PC-3 (cell line): ENCODE measurements around the gene OR5AC2. TPM values are rescaled to one million over a fixed set of nuclear protein-coding genes. Genes with fewer than 3 reads are reported as not detected.

Experiments
- ATAC-seq: fragments of 200-7000 bp; cut with Tn5 transposase; 2 replicates; pipeline ENCODE4 v1.9.1; 2020; ENCODE audit warnings: mild to moderate bottlenecking, moderate library complexity
- BruUV-seq: library from RNA; stranded (reverse); fragments of 400-500 nt; replicated peaks from 2 replicates; lab custom pipeline; 2021; lab: Mats Ljungman, UMichigan
- CTCF ChIA-PET: fragments of 300-600 bp; sonication (Branson Sonifier 250); formaldehyde crosslinking; loops from one replicate; lab custom pipeline; 2022; ENCODE audit warnings: antibody characterized with exemption; lab: Charles Lee
- POLR2A ChIA-PET: fragments of 300-600 bp; sonication (Branson Sonifier 250); formaldehyde crosslinking; loops from one replicate; lab custom pipeline; 2022; ENCODE audit warnings: antibody characterized with exemption; ENCODE audit not compliant: unreplicated experiment; lab: Charles Lee
- DNase-seq: peaks from one replicate; pipeline ENCODE4 v3.0.0-alpha.2; 2015
- H2AFZ ChIP-seq: fragments of 300-600 bp; sonication (generic); 2 replicates; pipeline ENCODE4 v1.6.0; 2016; ENCODE audit warnings: antibody characterized with exemption, low read length
- H3F3A ChIP-seq: fragments of 300-600 bp; sonication (generic); one replicate; pipeline ENCODE4 v1.6.0; 2017; ENCODE audit warnings: antibody characterized with exemption, low read length, control low read depth, mild to moderate bottlenecking; ENCODE audit not compliant: unreplicated experiment
- H3K27ac ChIP-seq: fragments of 300-600 bp; sonication (generic); 2 replicates; pipeline ENCODE4 v1.5.1; 2016; ENCODE audit warnings: mild to moderate bottlenecking, low read length
- H3K27me3 ChIP-seq: fragments of 300-600 bp; sonication (generic); 2 replicates; pipeline ENCODE4 v1.6.1; 2016; ENCODE audit warnings: low read length, mixed read lengths
- H3K36me3 ChIP-seq: fragments of 300-600 bp; sonication (generic); 2 replicates; pipeline ENCODE4 v1.6.1; 2016; ENCODE audit warnings: low read depth, mixed run types, low read length, mixed read lengths
- H3K4me1 ChIP-seq: fragments of 300-600 bp; sonication (generic); 2 replicates; pipeline ENCODE4 v1.5.1; 2016; ENCODE audit warnings: low read length; ENCODE audit not compliant: insufficient read depth
- H3K4me2 ChIP-seq: fragments of 300-600 bp; sonication (generic); 2 replicates; pipeline ENCODE4 v1.6.0; 2016; ENCODE audit warnings: low read length
- H3K4me3 ChIP-seq: fragments of 300-600 bp; sonication (generic); 2 replicates; pipeline ENCODE4 v1.5.1; 2016; ENCODE audit warnings: mild to moderate bottlenecking, low read length, mixed read lengths
- H3K79me2 ChIP-seq: fragments of 300-600 bp; sonication (generic); 2 replicates; pipeline ENCODE4 v1.6.1; 2017; ENCODE audit warnings: low read length, mixed read lengths
- H3K9ac ChIP-seq: fragments of 300-600 bp; sonication (generic); 2 replicates; pipeline ENCODE4 v1.6.0; 2016; ENCODE audit warnings: mild to moderate bottlenecking, low read length
- H3K9me2 ChIP-seq: fragments of 300-600 bp; sonication (generic); replicated peaks from 2 replicates; pipeline ENCODE4 v1.6.1; 2016; ENCODE audit warnings: mixed run types, low read length, mixed read lengths
- H3K9me3 ChIP-seq: fragments of 300-600 bp; sonication (generic); 2 replicates; pipeline ENCODE4 v1.6.1; 2016; ENCODE audit warnings: low read length, mixed read lengths
- H4K20me1 ChIP-seq: fragments of 300-600 bp; sonication (generic); 2 replicates; pipeline ENCODE4 v1.6.1; 2016; ENCODE audit warnings: low read length, mixed read lengths
- CTCF ChIP-seq: fragments of 300-600 bp; sonication (generic); conservative IDR thresholded peaks from 2 replicates; pipeline ENCODE4 v1.5.1; 2017; ENCODE audit warnings: antibody characterized with exemption, low read depth, mild to moderate bottlenecking, low read length
- EZH2 ChIP-seq: fragments of 300-600 bp; sonication (generic); IDR thresholded peaks from one replicate; pipeline ENCODE4 v1.6.1; 2017; ENCODE audit warnings: antibody characterized with exemption, mild to moderate bottlenecking, low read length; ENCODE audit not compliant: unreplicated experiment
- EZH2phosphoT487 ChIP-seq: fragments of 300-600 bp; sonication (generic); IDR thresholded peaks from 2 replicates; pipeline ENCODE4 v1.6.1; 2018; ENCODE audit warnings: mild to moderate bottlenecking, antibody characterized with exemption, low read length, borderline replicate concordance
- intact Hi-C: fragments of 100-400 bp; cut with micrococcal nuclease; formaldehyde crosslinking; loops from 2 replicates; pipeline ENCODE4 v1.9.0; 2023
- total RNA-seq: library from RNA; depleted of rRNA; stranded (reverse); fragments of >200 nt; gene quantifications from 2 replicates; pipeline ENCODE4 v1.2.3, GENCODE V29; 2014

Gene OR5AC2
- total RNA-seq, 1 experiment from 2014 or later, result not detected

- Histone ChIP-seq H3K4me1 (no peaks in the 10 kb centered on the region), H4K20me1 (no peaks in the 10 kb centered on the region), H3K4me2 (no peak overlapping the region), H3K79me2 (no peaks in the 10 kb centered on the region), H3F3A (no peaks in the 10 kb centered on the region), H3K36me3 (no peaks in the 10 kb centered on the region), H3K27me3 (peaks cover 6% of the 10 kb centered on the region; the same call in 1 of the 2 replicates), H3K27ac (no peak overlapping the region), H3K9ac (no peak overlapping the region), H3K9me3 (no peaks in the 10 kb centered on the region), H3K9me2 (no peaks in the 10 kb centered on the region), H2AFZ (no peak overlapping the region), H3K4me3 (no peak overlapping the region)
- no peak for ATAC-seq
- DNase-seq, result no peak
- no peak for TF ChIP-seq EZH2
- no peak for TF ChIP-seq EZH2phosphoT487
- no peak for TF ChIP-seq CTCF
- CTCF ChIA-PET, result no interaction called here
- intact Hi-C loops, result no loop called here
- POLR2A ChIA-PET, result no interaction called here
- BruUV-seq, result no TSS peak
These were observed 13.5 kb upstream of the OR5AC2 start for GRCh38 chr3:98073486-98073885.

- intact Hi-C loops, result no loop called here
- no peaks in the 10 kb centered on the region for H3K36me3 ChIP-seq
- no peak overlapping the region for H3K9ac ChIP-seq
- H3K9me3 ChIP-seq, result no peaks in the 10 kb centered on the region
- no peaks in the 10 kb centered on the region for H3K79me2 ChIP-seq
- ChIA-PET POLR2A (no interaction called here), CTCF (no interaction called here)
- H3F3A ChIP-seq, result no peaks in the 10 kb centered on the region
- BruUV-seq, result no TSS peak
- no peak overlapping the region for H3K27ac ChIP-seq
- no peak for TF ChIP-seq EZH2
- no peak for TF ChIP-seq EZH2phosphoT487
- no peak for TF ChIP-seq CTCF
- H2AFZ ChIP-seq, result no peak overlapping the region
- no peaks in the 10 kb centered on the region for H4K20me1 ChIP-seq
- no peak overlapping the region for H3K4me3 ChIP-seq
- ATAC-seq (no peak), DNase-seq (peak; percentile 23)
- H3K27me3 ChIP-seq, result no peaks in the 10 kb centered on the region
- no peaks in the 10 kb centered on the region for H3K9me2 ChIP-seq
- H3K4me2 ChIP-seq, result no peak overlapping the region
- no peaks in the 10 kb centered on the region for H3K4me1 ChIP-seq
These were observed 8.9 kb downstream of the OR5AC2 start for GRCh38 chr3:98095882-98096281.

GRCh38 chr3:98099848-98100247 is 12.9 kb downstream of the OR5AC2 start:
- H2AFZ ChIP-seq, result no peak overlapping the region
- DNase-seq (no peak), ATAC-seq (no peak)
- no peaks in the 10 kb centered on the region for H3K4me1 ChIP-seq
- H3F3A ChIP-seq, result no peaks in the 10 kb centered on the region
- no peaks in the 10 kb centered on the region for H4K20me1 ChIP-seq
- no peaks in the 10 kb centered on the region for H3K79me2 ChIP-seq
- no peaks in the 10 kb centered on the region for H3K9me2 ChIP-seq
- CTCF ChIA-PET, result no interaction called here
- TF ChIP-seq EZH2 (no peak), EZH2phosphoT487 (no peak), CTCF (no peak)
- H3K27me3 ChIP-seq, result no peaks in the 10 kb centered on the region
- BruUV-seq, result no TSS peak
- H3K9ac ChIP-seq, result no peak overlapping the region
- H3K4me2 ChIP-seq, result no peak overlapping the region
- POLR2A ChIA-PET, result no interaction called here
- H3K36me3 ChIP-seq, result no peaks in the 10 kb centered on the region
- H3K27ac ChIP-seq, result no peak overlapping the region
- intact Hi-C loops, result no loop called here
- H3K9me3 ChIP-seq, result no peaks in the 10 kb centered on the region
- H3K4me3 ChIP-seq, result no peak overlapping the region
